Islet of Langerhans (tissue), 1 donor: ENCODE measurements around the gene HOXA13.

Source experiments
- FAIRE-seq: peaks from one replicate; lab custom pipeline; 2011; peaks lifted over from hg19 to GRCh38; lab: Jason Lieb, UNC

The HOXA13 gene

DNA sequence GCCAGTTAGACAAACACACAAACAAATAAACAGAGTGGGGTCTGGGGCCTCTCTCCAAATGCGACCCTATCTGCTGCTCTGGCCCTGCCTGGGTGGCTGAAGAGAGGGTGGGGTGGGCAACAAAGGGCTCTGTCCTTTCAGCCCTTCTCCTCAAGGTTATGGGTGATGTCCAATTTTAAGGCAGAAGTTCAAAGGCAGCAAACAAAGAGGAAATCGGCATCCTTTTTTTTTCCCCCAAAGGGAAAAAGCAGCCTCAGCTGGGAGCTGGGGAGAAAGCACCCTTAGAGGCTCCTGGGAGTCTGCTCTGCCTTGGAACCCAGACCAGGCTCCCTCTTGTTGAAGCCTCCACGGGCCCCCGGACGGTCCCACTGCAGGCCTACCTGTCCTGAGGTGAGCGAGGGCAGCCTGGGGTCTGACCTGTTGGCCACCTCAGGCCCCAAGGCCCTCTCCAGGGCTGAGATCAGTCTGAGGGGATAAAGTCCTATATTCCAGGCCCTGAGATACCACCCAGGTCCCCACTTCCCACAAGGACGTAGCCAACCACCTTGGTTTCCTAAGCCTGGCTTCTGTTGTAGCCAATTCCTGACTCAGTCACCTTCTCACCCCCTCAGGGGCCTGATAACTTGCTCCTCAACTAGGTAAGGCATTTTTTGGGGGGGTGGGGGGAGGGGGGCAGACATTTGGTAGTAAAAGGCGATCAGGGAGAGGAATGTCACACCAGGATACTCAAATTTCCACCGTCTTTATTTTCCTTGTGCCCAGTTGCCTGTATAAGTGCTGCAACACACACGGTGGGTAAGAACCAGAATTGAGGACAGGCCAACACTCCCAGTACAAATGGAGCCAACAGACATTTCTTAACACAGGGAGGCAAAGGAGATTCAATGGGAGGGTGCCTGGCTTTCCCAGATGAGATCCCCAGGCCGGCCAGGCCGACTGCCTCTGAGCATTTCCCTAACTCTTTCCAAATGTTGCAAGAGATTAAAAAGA lies 19.2 kb downstream of the HOXA13 start:
- FAIRE-seq = no peak

DNA sequence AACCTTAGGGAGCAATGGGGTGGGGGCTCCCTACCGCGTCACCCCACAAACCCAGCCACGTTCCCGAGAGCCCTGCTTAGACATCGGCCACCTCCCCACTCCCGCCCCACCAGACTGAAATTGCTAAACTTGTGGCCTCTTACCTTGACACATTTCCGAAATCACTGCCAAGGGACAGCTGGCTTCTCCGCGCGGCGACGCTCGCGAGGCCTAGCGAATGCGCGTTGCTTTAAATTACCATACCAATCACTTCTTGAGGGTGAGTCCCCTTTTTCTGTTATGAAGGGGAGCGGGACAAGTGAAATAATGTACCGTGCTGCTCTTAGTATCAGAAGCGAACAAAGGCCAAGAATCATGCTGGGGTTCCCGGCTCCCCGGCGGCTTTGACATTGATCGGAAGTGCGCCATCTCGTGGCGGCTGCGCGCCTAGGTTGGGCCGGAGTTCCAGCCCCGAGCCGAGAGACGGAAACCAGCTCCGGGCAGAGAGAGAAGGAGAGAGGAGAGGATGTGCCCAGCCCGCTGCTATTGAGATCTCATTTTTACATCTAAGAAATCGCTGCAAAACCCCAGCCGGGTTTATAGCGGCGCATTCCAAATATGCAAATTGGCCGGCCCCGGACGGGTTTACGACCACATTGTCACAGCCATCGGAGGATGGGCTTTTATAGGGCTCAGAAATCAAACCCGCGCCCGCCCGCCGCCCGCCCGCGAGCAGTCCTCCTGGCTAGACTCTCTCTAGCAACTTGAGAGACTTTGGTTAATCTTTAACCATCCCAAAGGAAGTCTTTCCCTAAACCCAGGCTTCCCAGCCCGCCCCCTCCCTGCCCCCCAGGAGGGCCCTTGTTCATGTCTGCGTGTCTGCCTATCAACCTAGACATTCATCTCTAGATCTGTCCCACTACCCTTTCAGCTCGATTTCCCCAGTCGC lies 20.1 kb downstream of the HOXA13 start:
- no peak for FAIRE-seq

DNA sequence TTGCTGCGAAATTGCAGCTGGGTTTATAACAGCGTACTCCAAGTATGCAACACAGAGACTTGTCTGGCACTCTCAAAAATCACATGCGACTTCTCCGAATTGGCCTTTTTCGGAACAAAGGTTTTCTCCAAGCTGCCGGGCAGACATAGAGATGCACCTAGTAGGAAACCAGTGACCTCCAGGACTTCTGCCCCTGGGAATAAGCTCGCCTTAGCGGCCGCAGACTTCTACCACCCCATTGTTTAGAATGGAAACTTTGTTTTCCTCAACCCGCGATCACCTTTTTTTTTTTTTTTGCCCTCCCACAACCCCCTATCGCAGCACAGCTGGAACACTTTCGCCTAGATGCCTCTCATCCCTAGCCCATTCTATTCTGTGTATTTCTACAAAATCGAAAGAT lies 20.9 kb downstream of the HOXA13 start:
- FAIRE-seq = no peak

- FAIRE-seq = no peak
Measured at GRCh38 chr7:27178366-27178765, 21.5 kb downstream of the HOXA13 start.

GRCh38 chr7:27177795-27178320 lies 22.0 kb downstream of the HOXA13 start:
- FAIRE-seq = no peak

DNA sequence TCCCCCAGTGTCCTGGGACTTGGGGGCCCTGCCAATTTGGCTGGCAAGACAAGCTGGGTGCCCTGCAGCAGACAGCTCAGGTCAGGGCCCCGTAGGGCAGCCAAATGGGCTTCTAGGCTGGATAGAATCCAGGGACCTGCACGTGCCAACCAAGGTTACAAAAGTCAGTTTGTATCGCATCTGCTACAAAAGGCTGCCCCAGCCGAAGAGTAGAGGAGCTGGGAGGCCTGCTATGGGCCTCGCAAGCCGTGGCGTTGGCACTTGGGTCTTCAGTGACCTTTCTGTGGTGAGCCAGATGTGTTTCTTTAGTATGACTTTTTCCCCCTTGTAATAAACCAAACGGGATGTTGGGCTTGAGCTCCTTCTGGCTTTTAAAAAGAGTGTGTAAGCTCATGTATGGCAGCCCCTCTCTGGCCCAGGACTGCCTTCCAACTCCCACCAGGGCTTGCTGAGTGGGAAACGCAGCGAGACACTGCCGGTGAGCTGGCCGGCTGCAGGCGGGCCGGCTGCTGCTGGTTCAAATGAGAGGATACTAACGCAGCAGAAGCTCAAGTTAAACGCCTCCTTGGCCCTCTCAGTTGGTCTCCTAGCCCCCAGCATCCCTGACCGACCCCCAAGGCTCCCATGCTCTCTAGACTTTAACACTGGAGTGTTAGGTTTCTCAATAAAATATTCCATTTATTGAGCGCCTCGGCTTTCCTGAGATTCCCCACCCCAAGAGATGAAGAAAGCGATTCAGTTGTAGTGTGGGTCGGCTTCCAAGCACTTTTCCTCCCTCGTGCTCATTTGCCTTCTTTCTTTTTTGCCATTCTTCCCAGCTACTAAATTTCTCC lies 22.7 kb downstream of the HOXA13 start:
- no peak for FAIRE-seq

GRCh38 chr7:27176524-27176845 lies 23.4 kb downstream of the HOXA13 start:
- FAIRE-seq = no peak

- FAIRE-seq = no peak
Measured at GRCh38 chr7:27175626-27176523, 24.0 kb downstream of the HOXA13 start.

- no peak for FAIRE-seq
Measured at GRCh38 chr7:27174874-27175625, 24.8 kb downstream of the HOXA13 start.

GRCh38 chr7:27173956-27174873 lies 25.7 kb downstream of the HOXA13 start, which contains the start of gene HOXA10:
Gene HOXA10 (minus strand): TSS chr7:27174320. CDS start chr7:27174306, 14 bp downstream.
- FAIRE-seq = no peak

- FAIRE-seq = no peak
Measured at GRCh38 chr7:27173511-27173955, 26.4 kb downstream of the HOXA13 start.

DNA sequence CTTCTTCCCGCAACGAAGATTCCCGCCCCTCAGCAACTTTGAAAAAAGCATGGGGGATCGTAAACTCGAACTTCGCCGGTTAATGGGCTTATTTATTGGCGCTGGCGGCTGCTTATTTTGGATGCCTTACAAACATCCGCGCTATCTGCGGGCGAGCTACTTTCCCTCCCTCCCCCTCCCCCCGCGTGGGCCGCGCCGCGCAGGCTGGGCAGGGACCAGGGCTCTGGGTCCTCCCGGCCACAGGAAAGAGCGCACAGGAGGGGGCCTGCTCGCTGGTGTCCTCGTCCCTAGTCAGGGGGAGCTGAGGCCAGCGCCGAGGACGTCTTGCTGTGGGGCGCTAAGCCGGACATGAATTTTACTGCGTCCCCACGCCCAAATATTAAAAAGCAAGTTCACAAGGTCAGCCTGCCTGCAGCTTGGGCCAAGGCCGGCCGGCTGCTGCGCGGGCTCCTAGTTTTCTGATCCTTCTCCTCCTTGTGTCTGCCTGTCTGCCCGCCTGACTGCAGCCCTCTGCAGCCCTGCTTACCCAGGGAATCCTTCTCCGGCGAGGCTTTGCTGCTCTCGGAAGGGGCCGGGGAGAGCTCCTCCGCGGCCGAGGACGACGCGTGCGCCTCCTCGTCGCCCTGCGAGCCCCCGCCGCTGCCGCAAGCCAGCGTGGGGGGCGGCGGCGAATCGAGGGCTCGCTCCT lies 26.9 kb downstream of the HOXA13 start:
- no peak for FAIRE-seq

DNA sequence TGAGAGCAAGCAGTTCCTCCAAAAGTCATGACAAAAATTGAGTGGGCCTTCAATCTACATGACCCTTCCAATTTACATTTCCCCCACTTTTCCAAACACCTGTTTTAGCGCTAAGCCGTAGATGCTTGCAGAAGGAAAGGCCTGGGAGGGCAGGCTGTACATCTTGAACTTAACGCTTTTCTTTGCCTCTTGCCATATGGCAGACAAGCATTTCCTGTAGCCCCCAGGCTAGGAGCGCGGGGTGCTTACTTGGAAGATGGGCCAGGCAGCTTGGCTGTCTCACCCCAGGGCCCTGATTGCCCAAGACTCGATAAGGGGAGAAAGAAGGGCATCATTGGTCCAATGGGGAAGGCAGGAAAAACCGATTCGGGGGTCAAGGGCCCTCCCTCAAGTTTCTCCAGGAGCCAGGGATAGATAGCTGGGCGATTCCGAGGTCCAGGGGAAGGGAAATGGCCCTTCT lies 27.5 kb downstream of the HOXA13 start:
- FAIRE-seq = no peak

GRCh38 chr7:27171637-27172314 lies 28.1 kb downstream of the HOXA13 start:
- no peak for FAIRE-seq

DNA sequence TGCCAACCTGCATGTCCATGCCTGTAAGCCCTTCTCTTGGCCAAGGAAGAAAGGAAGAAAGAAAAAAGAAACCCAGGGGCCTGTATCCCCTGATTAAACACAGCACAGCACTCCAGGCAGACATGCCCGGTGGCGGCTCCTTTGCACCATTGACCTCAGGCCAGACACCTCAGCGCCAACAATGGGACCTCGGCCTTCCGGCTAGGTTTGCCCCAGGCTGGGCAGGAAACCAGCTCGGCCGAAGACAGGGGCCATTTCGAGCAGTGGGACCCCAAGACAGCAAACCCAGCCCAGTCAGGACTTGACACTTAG lies 28.6 kb downstream of the HOXA13 start:
- no peak for FAIRE-seq

DNA sequence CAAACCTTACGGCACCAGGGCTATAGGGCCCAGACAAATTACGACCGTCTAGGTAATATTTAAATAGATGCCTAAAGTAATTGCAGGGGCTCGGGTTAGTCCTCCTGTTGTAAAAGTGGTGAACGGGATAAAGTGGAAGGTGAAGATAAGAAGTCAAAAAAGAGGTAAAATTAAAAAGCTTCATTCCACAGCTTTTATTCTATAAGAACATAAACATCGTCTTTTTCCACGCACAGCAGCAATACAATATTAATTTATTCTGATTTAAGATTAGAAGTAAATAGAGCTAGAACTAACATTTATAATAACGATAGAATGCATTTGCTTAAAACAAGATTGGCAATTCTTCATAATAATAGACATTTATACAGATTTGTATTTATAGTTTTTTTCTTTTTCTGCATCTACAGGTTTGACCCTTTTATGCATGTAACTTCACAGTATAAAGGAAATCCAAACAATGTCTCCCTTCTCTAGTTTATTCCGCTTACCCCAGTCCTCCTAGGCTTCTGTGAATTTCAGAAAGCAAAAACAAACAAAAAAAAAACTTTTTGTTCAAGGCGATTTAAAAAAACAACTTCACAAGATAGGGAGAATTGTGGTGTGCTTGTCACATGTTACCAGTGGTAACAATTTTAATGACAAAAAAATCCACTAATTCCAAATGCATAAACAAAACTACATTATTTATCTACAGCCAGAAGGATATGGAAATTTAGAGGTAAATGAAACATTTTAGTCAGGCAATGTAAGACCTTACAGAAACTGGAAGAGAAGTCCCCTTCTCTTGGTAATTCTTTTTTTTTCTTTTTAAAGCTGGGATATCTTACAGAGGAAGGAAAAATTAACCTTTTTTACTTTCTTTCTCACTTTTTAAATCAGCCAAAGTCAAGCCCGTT lies 29.2 kb downstream of the HOXA13 start:
- no peak for FAIRE-seq
